Subcutaneous adipose tissue (tissue), 4 donors: ENCODE results near the gene VIPAS39. TPM values are rescaled to one million over a fixed set of nuclear protein-coding genes. Genes with fewer than 3 reads are reported as not detected.

ENCODE experiments used
- total RNA-seq, 4 donors: library from RNA; depleted of rRNA; stranded (reverse); fragments of >200 nt; gene quantifications; one replicate each; pipeline ENCODE4 v1.1.0, GENCODE V29; 2016
- TF ChIP-seq, protein P1 (sequence below): fragments of 450-650 bp; IDR thresholded peaks from one replicate; pipeline ENCODE4 v1.5.1; 2016; ENCODE audit warnings: low read depth, mild to moderate bottlenecking, control low read depth, antibody characterized with exemption, moderate library complexity

VIPAS39 gene
- total RNA-seq, 4 donors from 2014 or later = 18.1 to 27.1 (median 24.3) TPM

DNA sequence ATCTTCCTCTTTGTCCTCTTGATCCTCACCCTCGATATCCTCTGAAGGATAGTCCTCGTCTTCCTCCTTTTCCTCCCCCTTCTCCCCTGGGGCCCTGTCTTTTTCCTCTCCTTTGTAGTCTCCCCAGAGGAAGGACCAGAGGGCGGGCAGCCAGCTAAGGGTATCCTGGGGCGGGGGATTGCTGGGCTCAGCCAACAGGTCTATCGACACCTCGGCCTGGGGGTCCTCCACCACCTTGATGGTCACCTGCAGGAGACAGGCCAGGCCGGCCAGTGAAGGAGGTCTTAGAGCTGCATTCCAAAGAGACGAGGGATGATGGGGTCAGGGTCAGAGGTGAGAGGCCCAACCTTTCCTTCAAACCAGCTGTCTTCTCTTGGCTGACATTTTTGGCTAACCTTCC, 25.0 kb upstream of the VIPAS39 start:
- TF ChIP-seq, protein P1, sequence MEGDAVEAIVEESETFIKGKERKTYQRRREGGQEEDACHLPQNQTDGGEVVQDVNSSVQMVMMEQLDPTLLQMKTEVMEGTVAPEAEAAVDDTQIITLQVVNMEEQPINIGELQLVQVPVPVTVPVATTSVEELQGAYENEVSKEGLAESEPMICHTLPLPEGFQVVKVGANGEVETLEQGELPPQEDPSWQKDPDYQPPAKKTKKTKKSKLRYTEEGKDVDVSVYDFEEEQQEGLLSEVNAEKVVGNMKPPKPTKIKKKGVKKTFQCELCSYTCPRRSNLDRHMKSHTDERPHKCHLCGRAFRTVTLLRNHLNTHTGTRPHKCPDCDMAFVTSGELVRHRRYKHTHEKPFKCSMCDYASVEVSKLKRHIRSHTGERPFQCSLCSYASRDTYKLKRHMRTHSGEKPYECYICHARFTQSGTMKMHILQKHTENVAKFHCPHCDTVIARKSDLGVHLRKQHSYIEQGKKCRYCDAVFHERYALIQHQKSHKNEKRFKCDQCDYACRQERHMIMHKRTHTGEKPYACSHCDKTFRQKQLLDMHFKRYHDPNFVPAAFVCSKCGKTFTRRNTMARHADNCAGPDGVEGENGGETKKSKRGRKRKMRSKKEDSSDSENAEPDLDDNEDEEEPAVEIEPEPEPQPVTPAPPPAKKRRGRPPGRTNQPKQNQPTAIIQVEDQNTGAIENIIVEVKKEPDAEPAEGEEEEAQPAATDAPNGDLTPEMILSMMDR = no peak

DNA sequence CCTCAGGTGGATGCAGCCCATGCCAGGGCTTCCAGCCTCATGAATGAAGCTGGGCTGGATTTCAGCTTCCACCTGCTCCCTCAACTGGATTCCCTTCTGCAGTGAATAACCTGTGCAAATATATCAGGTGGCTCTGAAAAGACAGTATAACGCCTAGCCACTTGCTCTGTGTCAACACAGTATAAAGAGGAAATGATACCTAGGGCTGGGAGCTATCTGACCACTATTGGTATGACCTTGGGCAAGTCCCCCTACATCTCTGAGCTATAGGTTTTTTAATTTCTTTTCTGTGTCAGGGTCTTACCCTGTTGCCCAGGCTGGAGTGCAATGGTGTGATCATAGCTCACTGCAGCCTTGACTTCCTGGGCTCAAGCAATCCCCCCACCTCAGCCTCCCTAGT, 21.4 kb upstream of the VIPAS39 start:
- TF ChIP-seq, protein P1 = no peak

DNA sequence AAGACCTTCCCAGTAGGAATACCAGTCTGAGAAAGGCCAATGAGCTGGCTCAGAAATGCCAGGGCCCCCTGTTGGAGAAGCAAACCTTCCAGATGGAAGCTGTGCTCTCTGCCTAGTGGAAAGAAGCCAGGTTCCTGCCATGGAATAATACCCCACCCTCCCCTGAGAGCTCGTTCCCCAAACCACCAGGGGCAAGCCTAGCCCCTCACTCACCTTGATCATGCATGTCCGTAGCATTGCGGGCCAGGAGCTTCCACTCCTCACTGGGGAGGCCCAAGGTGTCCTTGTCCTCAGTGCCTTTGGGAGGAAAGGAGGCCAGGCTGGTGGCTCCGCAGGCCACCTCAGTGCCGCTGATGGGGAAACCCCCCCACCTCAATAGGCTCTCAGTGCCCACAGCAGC, 20.6 kb upstream of the VIPAS39 start:
- TF ChIP-seq, protein P1 = no peak

DNA sequence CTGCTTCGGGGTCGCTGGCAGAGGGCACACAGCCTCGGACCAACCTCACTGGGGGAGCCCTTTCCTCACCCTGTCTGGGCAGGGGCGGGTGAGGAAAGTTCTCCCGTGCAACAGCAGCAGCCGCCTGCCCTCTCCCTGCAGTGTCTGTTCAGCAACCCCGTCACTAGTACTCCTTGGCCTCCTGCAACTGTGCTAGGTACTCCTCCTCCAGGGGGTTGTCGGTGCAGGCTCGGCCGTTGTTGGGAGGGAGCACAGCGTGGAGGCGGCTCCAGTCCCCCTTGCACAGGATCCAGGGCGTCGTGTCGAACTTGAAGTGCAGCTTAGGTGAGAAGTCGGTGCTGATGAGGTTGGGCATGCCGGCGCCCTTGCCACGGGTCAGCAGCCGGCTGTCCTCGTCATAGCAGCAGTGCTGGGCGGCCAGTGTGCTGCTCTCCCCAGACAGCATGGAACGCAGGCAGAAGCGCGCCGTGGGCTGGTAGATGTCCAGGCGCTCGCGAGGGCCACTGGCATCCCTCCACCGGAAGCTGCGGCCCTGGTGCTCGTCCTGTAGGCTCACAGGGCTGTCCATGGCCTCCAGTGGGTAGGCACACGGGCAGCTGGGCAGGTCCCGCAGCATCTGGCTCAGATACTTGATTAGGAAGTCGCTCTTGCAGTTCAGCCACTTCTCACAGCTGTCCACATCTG, 18.2 kb upstream of the VIPAS39 start:
- TF ChIP-seq, protein P1 = no peak

DNA sequence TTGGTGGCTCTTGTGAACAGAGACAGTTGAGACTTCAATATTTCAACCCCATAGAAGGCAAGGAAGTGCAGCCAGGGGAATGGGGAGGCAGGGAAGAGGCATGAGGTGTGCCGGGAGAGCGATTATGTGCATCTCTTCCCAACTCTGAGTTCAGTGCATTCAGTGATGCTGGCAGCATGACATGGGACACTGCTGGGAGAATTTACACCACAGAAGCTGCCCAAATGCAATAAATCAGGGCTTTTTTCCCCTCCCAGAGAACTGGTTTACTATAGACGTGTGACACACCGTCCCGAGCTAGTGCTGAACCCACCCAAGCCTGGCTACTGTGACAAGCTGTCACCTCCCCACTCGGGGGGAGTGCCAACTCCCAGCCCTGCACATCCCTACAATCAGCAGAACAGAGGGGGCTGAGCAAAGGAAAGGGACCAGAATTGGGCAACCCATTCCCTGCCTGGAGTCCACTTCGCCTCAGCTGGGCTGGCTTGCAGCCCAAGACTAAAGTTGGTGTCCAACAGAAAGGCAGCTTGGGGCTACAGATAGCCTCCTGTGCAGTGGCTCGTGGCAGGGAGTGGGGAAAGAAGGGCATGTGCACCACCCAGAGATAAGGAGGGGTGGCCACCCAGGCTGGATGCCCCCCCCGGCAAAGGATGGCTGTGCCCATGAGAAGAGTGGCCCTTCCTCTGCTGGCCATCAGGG, 17.2 kb upstream of the VIPAS39 start:
- TF ChIP-seq, protein P1 = no peak

DNA sequence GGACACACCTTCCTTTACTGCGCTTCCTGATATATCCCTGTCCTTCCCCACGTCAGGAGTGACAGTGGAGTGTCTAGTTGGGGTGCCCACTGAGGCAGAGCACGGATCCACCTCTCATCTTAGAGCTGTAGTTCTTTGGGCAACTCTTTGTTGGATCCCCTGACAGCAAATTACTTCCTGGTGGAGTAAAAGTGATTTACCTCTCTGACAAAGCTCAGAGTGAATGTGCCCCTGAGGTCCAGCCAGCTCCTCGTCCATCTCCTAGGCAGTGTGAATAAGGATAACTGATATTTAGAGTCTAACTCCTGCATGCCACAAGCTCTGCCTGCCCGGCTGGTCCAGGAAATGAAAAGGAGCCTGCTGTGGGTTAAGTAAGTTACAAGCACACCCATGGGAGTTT, 16.5 kb upstream of the VIPAS39 start:
- TF ChIP-seq, protein P1 = no peak

DNA sequence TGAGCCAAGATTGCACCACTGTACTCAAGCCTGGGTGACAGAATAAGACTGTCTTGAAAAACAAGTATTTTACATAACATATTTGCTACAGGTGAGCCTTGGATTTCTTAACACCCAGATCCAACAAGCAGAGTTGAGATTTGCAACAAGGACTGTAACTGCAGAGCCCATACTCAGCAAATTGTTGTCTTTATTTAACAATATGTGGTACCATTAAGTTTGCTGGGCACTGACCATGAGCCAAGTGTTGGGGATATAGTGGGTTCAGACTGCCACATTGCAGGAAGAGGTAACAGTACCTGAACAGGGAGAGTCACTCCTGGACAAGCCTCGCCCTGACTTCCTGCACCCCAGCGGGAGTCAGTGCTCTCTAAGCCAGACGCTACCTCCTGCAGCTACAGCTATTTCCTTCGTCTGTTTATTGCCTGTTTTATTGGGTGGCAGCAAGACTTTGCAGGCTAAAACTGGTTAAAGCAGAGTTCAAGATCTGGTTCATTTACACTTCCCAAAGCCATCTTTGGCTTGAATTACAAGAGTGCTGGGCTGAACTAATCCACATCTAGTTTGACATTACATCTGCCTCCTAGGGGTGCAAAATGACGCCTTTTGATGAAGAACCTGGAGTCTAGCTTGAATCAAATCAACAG, 12.9 kb upstream of the VIPAS39 start:
- TF ChIP-seq, protein P1 = no peak
